DND-41 (cell line): ENCODE data around the gene APBB2.

Source experiments
- ATAC-seq: fragments of 200-7000 bp; cut with Tn5 transposase; 3 replicates; pipeline ENCODE4 v1.9.1; 2021; ENCODE audit warnings: low read depth; ENCODE audit not compliant: insufficient read depth
- DNase-seq: peaks from one replicate; pipeline ENCODE4 v3.0.0-alpha.2; 2020
- H2AFZ ChIP-seq: 2 replicates; pipeline ENCODE4 v1.6.0; 2012; ENCODE audit warnings: low read depth, low read length
- H3K27ac ChIP-seq: 2 replicates; pipeline ENCODE4 v1.5.1; 2012; ENCODE audit warnings: low read length, inconsistent platforms
- H3K27me3 ChIP-seq: fragments of 200-600 bp; sonication (generic); 2 replicates; pipeline ENCODE4 v1.6.0; 2012; ENCODE audit warnings: low read length, mild to moderate bottlenecking, inconsistent platforms; ENCODE audit not compliant: insufficient read depth, poor library complexity
- H3K36me3 ChIP-seq: 2 replicates; pipeline ENCODE4 v1.5.1; 2012; ENCODE audit warnings: low read length, inconsistent platforms; ENCODE audit not compliant: insufficient read depth
- H3K4me1 ChIP-seq: 2 replicates; pipeline ENCODE4 v1.5.1; 2012; ENCODE audit warnings: mild to moderate bottlenecking, low read length; ENCODE audit not compliant: insufficient read depth
- H3K4me2 ChIP-seq: 2 replicates; pipeline ENCODE4 v1.6.0; 2012; ENCODE audit warnings: mild to moderate bottlenecking, moderate library complexity, low read length, inconsistent platforms; ENCODE audit not compliant: insufficient read depth
- H3K4me3 ChIP-seq, 2 experiments: fragments of 200-600 bp in 1 of 2; shearing (Covaris generic) in 1 of 2; 2 replicates each; pipeline ENCODE4 v1.5.1; 2012 to 2016; ENCODE audit warnings: inconsistent platforms in 2 of 2, low read length in 2 of 2, mild to moderate bottlenecking in 2 of 2, low read depth in 1 of 2, moderate library complexity in 1 of 2
- H3K79me2 ChIP-seq: 2 replicates; pipeline ENCODE4 v1.6.0; 2012; ENCODE audit warnings: low read length, inconsistent platforms; ENCODE audit not compliant: insufficient read depth
- H3K9ac ChIP-seq: 2 replicates; pipeline ENCODE4 v1.6.0; 2012; ENCODE audit warnings: low read depth, mild to moderate bottlenecking, inconsistent platforms, low read length, moderate library complexity
- H3K9me3 ChIP-seq: 2 replicates; pipeline ENCODE4 v1.5.1; 2012; ENCODE audit warnings: low read length, moderate library complexity, mild to moderate bottlenecking, inconsistent platforms; ENCODE audit not compliant: insufficient read depth, severe bottlenecking
- H4K20me1 ChIP-seq: 2 replicates; pipeline ENCODE4 v1.6.0; 2012; ENCODE audit warnings: low read length; ENCODE audit not compliant: insufficient read depth
- CTCF ChIP-seq: IDR thresholded peaks from 2 replicates; pipeline ENCODE4 v1.5.1; 2012; ENCODE audit warnings: borderline replicate concordance, low read length, moderate library complexity, mild to moderate bottlenecking; ENCODE audit not compliant: poor library complexity, severe bottlenecking; ENCODE audit errors: extremely low read depth
- EZH2 ChIP-seq: IDR thresholded peaks from 3 replicates; pipeline ENCODE4 v1.6.1; 2012; ENCODE audit warnings: borderline replicate concordance, low read depth, mild to moderate bottlenecking, moderate library complexity, low read length, inconsistent platforms; ENCODE audit not compliant: severe bottlenecking

APBB2 gene

DNA sequence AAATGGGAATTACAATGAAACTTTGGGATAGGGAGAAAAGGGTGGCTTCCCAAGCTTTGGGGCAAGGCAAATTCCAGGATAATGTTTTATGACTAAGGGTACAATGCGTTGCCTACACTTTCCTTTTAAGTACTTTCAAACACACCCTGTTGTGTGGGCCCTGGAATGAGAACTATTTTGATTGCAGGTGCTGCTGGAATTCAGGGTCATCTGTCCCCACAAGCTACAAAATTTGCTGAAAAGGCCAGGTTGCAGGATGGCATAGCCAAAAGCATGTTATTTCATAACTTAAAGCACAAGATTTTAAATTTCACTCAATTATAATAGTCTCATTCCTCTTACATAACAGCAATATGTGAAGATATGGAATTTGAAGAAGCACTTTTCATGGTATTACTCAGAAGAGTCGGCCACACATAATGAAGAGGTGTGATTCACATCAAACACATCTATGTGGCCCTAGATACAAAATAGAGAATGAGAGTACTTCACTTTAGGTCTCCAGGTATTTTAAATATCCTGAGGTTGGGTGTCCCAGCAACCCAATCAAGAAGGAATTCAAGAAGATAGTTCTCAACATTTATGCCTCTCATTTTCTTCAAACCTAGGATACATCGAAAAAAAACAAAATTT, 89.3 kb downstream of the APBB2 start:
- TF ChIP-seq CTCF: no peak
- TF ChIP-seq EZH2: no peak
- no peak overlapping the region for H2AFZ ChIP-seq
- H3K9ac ChIP-seq: no peak overlapping the region
- ATAC-seq (no peak), DNase-seq (no peak)
- H3K4me1 ChIP-seq: no peaks in the 10 kb centered on the region
- H3K27ac ChIP-seq: no peak overlapping the region
- H3K79me2 ChIP-seq: no peaks in the 10 kb centered on the region
- H4K20me1 ChIP-seq: no peaks in the 10 kb centered on the region
- peaks cover 7% of the 10 kb centered on the region for H3K27me3 ChIP-seq
- no peak overlapping the region for H3K4me3 ChIP-seq
- no peak overlapping the region for H3K4me2 ChIP-seq
- no peaks in the 10 kb centered on the region for H3K36me3 ChIP-seq
- H3K9me3 ChIP-seq: no peaks in the 10 kb centered on the region

- no peak overlapping the region for H3K4me3 ChIP-seq
- ATAC-seq: no peak
These were observed 91.6 kb downstream of the APBB2 start for GRCh38 chr4:41122775-41123174.

DNA sequence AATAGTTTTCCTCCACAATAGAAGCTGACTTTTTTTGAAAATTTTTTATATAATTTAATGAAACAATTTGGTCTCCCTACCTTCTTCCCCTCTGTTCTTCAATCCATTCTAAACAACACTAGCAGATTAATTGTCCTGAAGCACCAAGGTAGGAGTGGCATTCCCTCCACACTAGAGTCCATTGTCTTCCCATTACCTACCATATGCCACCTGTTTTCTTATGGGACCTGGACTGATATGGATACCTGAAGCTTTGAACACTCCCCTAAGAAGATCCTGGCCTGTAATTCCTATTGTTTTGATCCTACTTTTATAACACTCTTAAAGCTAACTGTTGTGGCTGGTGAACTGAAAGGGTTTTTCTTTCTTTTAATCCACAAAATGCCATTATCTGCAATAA, 92.0 kb downstream of the APBB2 start:
- TF ChIP-seq EZH2 (no peak), CTCF (no peak)
- H3K4me1 ChIP-seq: no peaks in the 10 kb centered on the region
- no peak overlapping the region for H3K27ac ChIP-seq
- no peaks in the 10 kb centered on the region for H4K20me1 ChIP-seq
- H3K79me2 ChIP-seq: no peaks in the 10 kb centered on the region
- H2AFZ ChIP-seq: no peak overlapping the region
- H3K9ac ChIP-seq: no peak overlapping the region
- ATAC-seq: no peak
- no peaks in the 10 kb centered on the region for H3K36me3 ChIP-seq
- no peaks in the 10 kb centered on the region for H3K27me3 ChIP-seq
- no peak for DNase-seq
- H3K4me3 ChIP-seq: no peak overlapping the region
- H3K9me3 ChIP-seq: no peaks in the 10 kb centered on the region
- no peak overlapping the region for H3K4me2 ChIP-seq

More at GRCh38 chr4:41122775-41123174, 91.6 kb downstream of the APBB2 start:
- Histone ChIP-seq H3K79me2 (no peaks in the 10 kb centered on the region), H3K27me3 (no peaks in the 10 kb centered on the region), H3K9ac (no peak overlapping the region), H3K27ac (no peak overlapping the region), H3K4me1 (no peaks in the 10 kb centered on the region), H3K4me2 (no peak overlapping the region), H2AFZ (no peak overlapping the region), H4K20me1 (no peaks in the 10 kb centered on the region), H3K9me3 (no peaks in the 10 kb centered on the region), H3K36me3 (no peaks in the 10 kb centered on the region)
- no peak for DNase-seq
- no peak for TF ChIP-seq EZH2
- no peak for TF ChIP-seq CTCF
